Thyroid gland (tissue), 4 donors: Measurements from ENCODE around the gene SCN1B. TPM values are rescaled to one million over a fixed set of nuclear protein-coding genes. Genes with fewer than 3 reads are reported as not detected.
"Not testable (repeated sequence)": the region's sequence is repeated elsewhere in the genome, so short reads cannot be mapped to it uniquely, and the experiment has no call there.

ENCODE experiments used
- DNase-seq, 2 donors: peaks; one replicate each; pipeline ENCODE4 v3.0.0-alpha.2; 2019
- H3K27ac ChIP-seq, 3 donors: fragments of 200-600 bp; sonication (generic); 1 replicate in 2 of 3; 2 replicates in 1 of 3; pipeline ENCODE4 v1.5.1; 2016 to 2019; ENCODE audit warnings: mild to moderate bottlenecking in 1 of 3, moderate library complexity in 1 of 3
- H3K27me3 ChIP-seq: fragments of 200-600 bp; sonication (generic); one replicate; pipeline ENCODE4 v1.5.1; 2019
- H3K36me3 ChIP-seq, 2 donors: fragments of 200-600 bp; sonication (generic); one replicate each; pipeline ENCODE4 v1.5.1; 2016 to 2019
- H3K4me1 ChIP-seq, 2 donors: fragments of 200-600 bp; sonication (generic); one replicate each; pipeline ENCODE4 v1.5.1; 2017 to 2019
- H3K4me3 ChIP-seq, 3 donors: fragments of 200-600 bp; sonication (generic); replicated peaks in 1 of 3; 1 replicate in 2 of 3; 2 replicates in 1 of 3; pipeline ENCODE4 v1.5.1; 2016; ENCODE audit warnings: mild to moderate bottlenecking in 1 of 3
- H3K9me3 ChIP-seq: fragments of 200-600 bp; sonication (generic); one replicate; pipeline ENCODE4 v1.5.1; 2017
- POLR2A ChIP-seq, 2 donors: fragments of 450-650 bp; IDR thresholded peaks; one replicate each; pipeline ENCODE4 v1.6.1; 2017; ENCODE audit warnings: antibody characterized with exemption in 2 of 2, mild to moderate bottlenecking in 2 of 2, moderate library complexity in 1 of 2
- WGBS, 2 donors: methylation state at CpG; one replicate each; pipeline ENCODE4 v1.1.5; 2017; 5-methylcytosine and 5-hydroxymethylcytosine counted together
- intact Hi-C: fragments of 100-400 bp; cut with DNase I; formaldehyde crosslinking; loops from one replicate; pipeline ENCODE4 v1.15.1; 2023
- total RNA-seq, 4 donors: library from RNA; depleted of rRNA; stranded (reverse); fragments of >200 nt; gene quantifications; one replicate each; pipeline ENCODE4 v1.2.3, GENCODE V29; 2016
- TF ChIP-seq, protein P1 (sequence below), 6 experiments: fragments of 200-600 bp in 3 of 6; fragments of 450-650 bp in 3 of 6; sonication (generic) in 3 of 6; IDR thresholded peaks; one replicate each; pipeline ENCODE4 v1.5.1; 2016 to 2019; ENCODE audit warnings: antibody characterized with exemption in 6 of 6, mild to moderate bottlenecking in 2 of 6, inconsistent platforms in 1 of 6, moderate library complexity in 1 of 6

The SCN1B gene
- total RNA-seq, 4 donors from 2014 or later, result 5.7 to 19.6 (median 10.1) TPM

DNA sequence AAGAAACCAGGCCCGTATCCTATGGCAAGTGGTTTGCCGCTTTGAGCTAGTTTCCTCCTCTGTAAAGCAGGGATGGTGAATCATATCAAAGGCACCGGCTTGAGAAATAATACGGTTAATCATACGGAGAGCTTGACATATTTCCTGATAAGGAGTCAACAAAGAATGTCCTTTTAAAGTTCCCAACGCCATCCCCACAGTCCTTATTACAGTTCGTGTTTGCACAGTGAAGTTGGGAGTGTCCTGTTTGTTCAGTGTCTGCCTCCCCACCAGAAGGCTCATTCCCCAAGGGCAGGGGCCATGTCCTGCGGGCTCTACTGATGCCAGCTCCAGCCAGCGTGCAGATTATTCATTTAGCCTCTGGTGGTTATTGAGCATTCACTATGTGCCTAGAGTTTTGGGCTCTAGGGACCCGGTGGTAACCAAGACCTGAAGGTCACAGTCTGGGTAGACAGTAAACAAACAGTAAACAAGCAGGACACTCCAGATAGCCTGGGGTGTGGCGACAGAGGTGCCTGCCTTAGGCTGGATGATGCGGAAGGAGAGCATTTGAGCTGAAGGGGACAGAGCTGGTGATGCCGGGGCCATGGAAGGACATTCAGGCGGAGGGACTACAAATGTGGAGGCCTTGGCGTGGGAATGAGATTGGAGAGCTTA, 23.8 kb upstream of the SCN1B start:
- WGBS, 2 donors, result 77 to 81% methylated on average over 14 to 15 of the region's 15 CpGs
- peaks cover 8 to 55% of the 10 kb centered on the region in 2 donors for H3K4me1 ChIP-seq
- no peaks in the 10 kb centered on the region for H3K27me3 ChIP-seq
- H3K27ac ChIP-seq, result peak overlapping the region in 2 of 3 donors; percentile 11 to 68
- H3K9me3 ChIP-seq, result no peaks in the 10 kb centered on the region
- no peak overlapping the region for H3K4me3 ChIP-seq
- no peak for DNase-seq
- H3K36me3 ChIP-seq, result peaks cover 15 to 18% of the 10 kb centered on the region in 2 donors
- intact Hi-C loops, result no loop called here
- no peak for TF ChIP-seq POLR2A (IDR thresholded peaks at IDR 0.05)
- TF ChIP-seq, protein P1, sequence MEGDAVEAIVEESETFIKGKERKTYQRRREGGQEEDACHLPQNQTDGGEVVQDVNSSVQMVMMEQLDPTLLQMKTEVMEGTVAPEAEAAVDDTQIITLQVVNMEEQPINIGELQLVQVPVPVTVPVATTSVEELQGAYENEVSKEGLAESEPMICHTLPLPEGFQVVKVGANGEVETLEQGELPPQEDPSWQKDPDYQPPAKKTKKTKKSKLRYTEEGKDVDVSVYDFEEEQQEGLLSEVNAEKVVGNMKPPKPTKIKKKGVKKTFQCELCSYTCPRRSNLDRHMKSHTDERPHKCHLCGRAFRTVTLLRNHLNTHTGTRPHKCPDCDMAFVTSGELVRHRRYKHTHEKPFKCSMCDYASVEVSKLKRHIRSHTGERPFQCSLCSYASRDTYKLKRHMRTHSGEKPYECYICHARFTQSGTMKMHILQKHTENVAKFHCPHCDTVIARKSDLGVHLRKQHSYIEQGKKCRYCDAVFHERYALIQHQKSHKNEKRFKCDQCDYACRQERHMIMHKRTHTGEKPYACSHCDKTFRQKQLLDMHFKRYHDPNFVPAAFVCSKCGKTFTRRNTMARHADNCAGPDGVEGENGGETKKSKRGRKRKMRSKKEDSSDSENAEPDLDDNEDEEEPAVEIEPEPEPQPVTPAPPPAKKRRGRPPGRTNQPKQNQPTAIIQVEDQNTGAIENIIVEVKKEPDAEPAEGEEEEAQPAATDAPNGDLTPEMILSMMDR (IDR thresholded peaks at IDR 0.05), result no peak

DNA sequence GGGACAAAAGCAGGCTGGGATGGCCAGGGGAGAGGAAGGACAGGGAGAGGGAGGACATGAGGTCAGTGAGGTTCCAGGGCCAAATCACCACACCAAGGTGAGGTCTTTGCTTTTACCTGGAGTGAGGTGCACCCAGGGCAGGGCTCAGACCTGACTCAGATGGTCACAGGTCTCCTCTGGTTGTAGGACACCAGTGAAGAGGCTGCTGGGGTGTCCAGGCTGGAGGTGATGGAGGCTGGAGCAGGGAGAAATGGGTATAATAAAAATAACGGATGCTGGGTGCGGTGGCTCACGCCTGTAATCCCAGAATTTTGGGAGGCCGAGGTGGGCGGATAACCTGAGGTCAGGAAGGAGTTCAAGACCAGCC, 23.3 kb upstream of the SCN1B start:
- 94 to 95% methylated on average over 5 of the region's 5 CpGs for WGBS, 2 donors
- intact Hi-C loops, result no loop called here
- Histone ChIP-seq H3K4me3 (no peak overlapping the region), H3K9me3 (no peaks in the 10 kb centered on the region), H3K36me3 (peaks cover 20 to 23% of the 10 kb centered on the region in 2 donors), H3K27me3 (no peaks in the 10 kb centered on the region), H3K27ac (peak overlapping the region in 2 of 3 donors; percentile 11 to 68), H3K4me1 (peaks cover 8 to 52% of the 10 kb centered on the region in 2 donors)
- DNase-seq, result no peak
- no peak for TF ChIP-seq POLR2A (IDR thresholded peaks at IDR 0.05)
- TF ChIP-seq, protein P1 (IDR thresholded peaks at IDR 0.05), result no peak

DNA sequence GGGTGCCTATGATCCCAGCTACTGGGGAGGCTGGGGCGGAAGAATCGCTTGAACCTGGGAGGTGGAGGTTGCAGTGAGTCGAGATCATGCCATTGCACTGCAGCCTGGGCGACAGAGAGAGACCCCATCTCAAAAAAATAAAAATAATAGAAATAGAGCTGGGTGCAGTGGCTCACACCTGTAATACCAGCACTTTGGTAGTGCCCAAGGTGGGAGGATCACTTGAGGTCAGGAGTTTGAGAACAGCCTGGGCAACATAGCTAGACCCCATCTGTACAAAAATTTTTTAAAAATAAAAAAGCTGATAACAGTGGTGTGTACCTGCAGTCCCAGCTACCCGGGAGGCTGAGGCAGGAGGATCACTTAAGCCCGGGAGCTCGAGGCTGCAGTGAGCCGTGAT, 22.8 kb upstream of the SCN1B start:
- DNase-seq, H3K4me3 ChIP-seq, intact Hi-C loops, H3K9me3 ChIP-seq, H3K27me3 ChIP-seq: not testable (repeated sequence)
- Histone ChIP-seq H3K27ac (peak overlapping the region in 1 of 3 donors; percentile 49), H3K36me3 (peaks cover 22 to 28% of the 10 kb centered on the region in 2 donors), H3K4me1 (peaks cover 8 to 49% of the 10 kb centered on the region in 2 donors)
- WGBS, 2 donors, result 95 to 98% methylated on average over 8 of the region's 8 CpGs

DNA sequence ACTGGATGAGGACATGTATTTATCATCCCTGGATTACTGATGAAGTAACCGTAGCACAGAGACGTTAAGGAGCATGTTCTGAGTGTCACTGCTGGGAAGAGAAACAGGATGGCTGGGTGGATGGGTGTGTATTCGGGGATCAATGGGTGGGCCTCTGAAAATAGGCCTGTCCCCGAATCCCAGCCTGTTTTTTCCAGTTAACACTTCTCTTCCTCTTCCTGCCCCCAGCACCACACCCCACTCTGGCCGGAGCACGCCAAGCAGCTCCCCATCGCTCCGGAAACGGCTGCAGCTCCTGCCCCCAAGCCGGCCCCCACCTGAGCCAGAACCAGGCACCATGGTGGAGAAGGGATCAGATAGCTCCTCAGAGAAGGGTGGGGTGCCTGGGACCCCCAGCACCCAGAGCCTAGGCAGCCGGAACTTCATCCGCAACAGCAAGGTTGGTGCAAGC, 21.4 kb upstream of the SCN1B start:
- DNase-seq, result peak in 1 of 2 donors; percentile 13
- TF ChIP-seq POLR2A (IDR thresholded peaks at IDR 0.05), result no peak
- TF ChIP-seq, protein P1 (IDR thresholded peaks at IDR 0.05), result no peak
- no peaks in the 10 kb centered on the region for H3K9me3 ChIP-seq
- H3K27me3 ChIP-seq, result no peaks in the 10 kb centered on the region
- H3K4me3 ChIP-seq, result no peak overlapping the region
- peaks cover 4 to 47% of the 10 kb centered on the region in 2 donors for H3K4me1 ChIP-seq
- peak overlapping the region in 2 of 3 donors; percentile 29 to 49 for H3K27ac ChIP-seq
- WGBS, 2 donors, result 74 to 77% methylated on average over 11 to 12 of the region's 12 CpGs
- peaks cover 22 to 28% of the 10 kb centered on the region in 2 donors for H3K36me3 ChIP-seq
- intact Hi-C loops, result no loop called here

DNA sequence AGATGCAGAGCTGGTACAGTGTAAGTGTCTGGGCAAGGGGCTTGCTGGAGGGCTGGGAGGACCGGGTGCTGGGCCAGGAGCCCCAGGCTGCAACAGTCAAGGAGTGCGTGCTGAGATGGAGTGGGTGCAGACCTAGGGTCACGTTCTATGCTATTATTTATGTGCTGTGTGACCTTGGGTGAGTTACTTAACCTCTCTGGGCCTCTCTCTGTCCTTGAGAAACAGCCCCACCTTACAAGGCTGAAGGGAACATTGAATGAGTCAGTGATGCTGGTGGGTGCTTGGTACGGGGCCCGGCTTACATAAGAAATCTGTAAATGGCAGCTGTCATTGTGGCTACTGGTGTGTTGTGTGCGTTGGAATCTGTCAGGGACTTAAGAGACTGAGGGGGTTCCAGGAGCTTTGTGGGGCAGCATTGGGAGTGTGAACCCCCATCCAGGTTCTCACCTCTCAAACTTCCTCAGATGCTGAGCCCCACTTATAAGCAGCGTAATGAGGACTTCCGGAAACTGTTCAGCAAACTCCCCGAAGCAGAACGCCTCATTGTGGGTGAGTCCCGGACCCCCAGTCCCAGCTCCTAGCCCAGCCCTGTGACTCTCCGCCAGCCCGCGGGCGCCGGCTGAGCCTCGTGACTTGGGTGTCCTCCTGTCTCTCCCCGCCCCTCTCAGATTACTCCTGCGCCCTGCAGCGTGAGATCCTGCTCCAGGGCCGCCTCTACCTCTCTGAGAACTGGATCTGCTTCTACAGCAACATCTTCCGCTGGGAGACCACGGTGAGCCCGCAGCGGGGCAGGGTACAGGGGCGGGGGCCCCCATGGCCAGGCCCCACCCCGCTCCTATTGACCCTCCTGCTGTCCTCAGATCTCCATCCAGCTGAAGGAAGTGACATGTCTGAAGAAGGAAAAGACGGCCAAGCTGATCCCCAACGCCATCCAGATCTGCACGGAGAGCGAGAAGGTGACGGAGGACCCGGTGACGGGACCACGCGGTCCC, 20.6 kb upstream of the SCN1B start:
- Histone ChIP-seq H3K36me3 (peaks cover 25 to 28% of the 10 kb centered on the region in 2 donors), H3K9me3 (no peaks in the 10 kb centered on the region), H3K27ac (no peak overlapping the region), H3K4me1 (peaks cover 4 to 42% of the 10 kb centered on the region in 2 donors), H3K4me3 (no peak overlapping the region), H3K27me3 (no peaks in the 10 kb centered on the region)
- 94% methylated on average over 31 to 35 of the region's 36 CpGs for WGBS, 2 donors
- intact Hi-C loops, result loop anchor here (5.0 kb wide), 1 partner anchor 37 kb away; no protein-coding TSS in a partner anchor
- TF ChIP-seq, protein P1 (IDR thresholded peaks at IDR 0.05), result no peak
- no peak for TF ChIP-seq POLR2A (IDR thresholded peaks at IDR 0.05)
- DNase-seq, result no peak
